ENCODE results near the gene ELMO3.

Gene ELMO3

GRCh38 chr16:67247192-67248072, 48.5 kb downstream of the ELMO3 start, which contains the start of gene FHOD1 (continued):
- peak; percentile 92 for TF ChIP-seq ZBTB26 (tag by site-specific recombination; optimal IDR thresholded peaks at IDR 0.05)
- peak; percentile 35; the same call in 1 of the 2 replicates for TF ChIP-seq BCL11A (tag by site-specific recombination; IDR thresholded peaks at IDR 0.05; ENCODE audit: low read depth)
- peak; percentile 68; the same call in 1 of the 2 replicates for TF ChIP-seq HIC1 (tag by site-specific recombination; IDR thresholded peaks at IDR 0.05)
- no peak for TF ChIP-seq ZNF580 (tag by site-specific recombination; IDR thresholded peaks at IDR 0.05)
- peak; percentile 89 for TF ChIP-seq PRDM10 (tag by site-specific recombination; IDR thresholded peaks at IDR 0.05)
- peak; percentile 69 for TF ChIP-seq ZNF692 (tag by site-specific recombination; IDR thresholded peaks at IDR 0.05)
- TF ChIP-seq MZF1 (tag by site-specific recombination; IDR thresholded peaks at IDR 0.05; ENCODE audit: borderline replicate concordance), result peak; percentile 19; the same call in 1 of the 2 replicates
- TF ChIP-seq KLF1 (tag by site-specific recombination; IDR thresholded peaks at IDR 0.05), result 0 out of 2 replicates have a peak, but pooled peaks have one; percentile 17
- no peak for TF ChIP-seq ELK4 (IDR thresholded peaks at IDR 0.05; ENCODE audit: borderline replicate concordance, low read depth, low read length)
- peak; percentile 68 for TF ChIP-seq ZXDB (tag by site-specific recombination; IDR thresholded peaks at IDR 0.05)
- no peak; the same call in 1 of the 2 replicates for TF ChIP-seq KLF16 (tag by site-specific recombination; IDR thresholded peaks at IDR 0.05)
- TF ChIP-seq HOXD13 (CRISPR knock-in tag; IDR thresholded peaks at IDR 0.05; ENCODE audit: borderline replicate concordance), result no peak
- peak; percentile 42; the same call in 1 of the 2 replicates for TF ChIP-seq ZNF660 (tag by site-specific recombination; IDR thresholded peaks at IDR 0.05)
- peak; percentile 67 for TF ChIP-seq ZNF600 (tag by site-specific recombination; IDR thresholded peaks at IDR 0.05)
- TF ChIP-seq SCRT2 (tag by site-specific recombination; IDR thresholded peaks at IDR 0.05), result peak; percentile 44; the same call in 1 of the 2 replicates
- no peak for TF ChIP-seq ZNF704 (tag by site-specific recombination; IDR thresholded peaks at IDR 0.05)
- no peak for TF ChIP-seq ZNF112 (tag by site-specific recombination; IDR thresholded peaks at IDR 0.05)
- TF ChIP-seq KLF9 (tag by site-specific recombination; IDR thresholded peaks at IDR 0.05; ENCODE audit: low read depth), result peak; percentile 81
- TF ChIP-seq ZNF248 (tag by site-specific recombination; IDR thresholded peaks at IDR 0.05), result no peak
- TF ChIP-seq KLF17 (tag by site-specific recombination; IDR thresholded peaks at IDR 0.05), result peak; percentile 80
- TF ChIP-seq SP3 (tag by site-specific recombination; IDR thresholded peaks at IDR 0.05), result peak; percentile 84
- 0 out of 2 replicates have a peak, but pooled peaks have one; percentile 30 for TF ChIP-seq SP7 (tag by site-specific recombination; IDR thresholded peaks at IDR 0.05)
- peak; percentile 78 for TF ChIP-seq GLIS1 (tag by site-specific recombination; IDR thresholded peaks at IDR 0.05)
- TF ChIP-seq ZNF10 (tag by site-specific recombination; IDR thresholded peaks at IDR 0.05), result 0 out of 2 replicates have a peak, but pooled peaks have one; percentile 7
- no peak for TF ChIP-seq ZNF830 (tag by site-specific recombination; IDR thresholded peaks at IDR 0.05; ENCODE audit: low read depth)
- no peak for TF ChIP-seq ZNF132 (tag by site-specific recombination; IDR thresholded peaks at IDR 0.05; ENCODE audit: borderline replicate concordance)
